SK-N-MC (cell line): ENCODE data around the gene GPR25.

Source experiments
- EZH2 ChIP-seq: fragments of 200-600 bp; sonication (generic); IDR thresholded peaks from one replicate; pipeline ENCODE4 v1.6.1; 2017; ENCODE audit warnings: antibody characterized with exemption
- FOXP2 ChIP-seq: optimal IDR thresholded peaks from 2 replicates; pipeline ENCODE3; 2011; ENCODE audit warnings: mild to moderate bottlenecking, moderate library complexity; ENCODE audit not compliant: insufficient read depth; ENCODE audit errors: extremely low read length, control extremely low read depth
- POLR2AphosphoS5 ChIP-seq: IDR thresholded peaks from 2 replicates; pipeline ENCODE4 v1.6.1; 2012; ENCODE audit warnings: mild to moderate bottlenecking, low read depth, low read length, borderline replicate concordance

DNA sequence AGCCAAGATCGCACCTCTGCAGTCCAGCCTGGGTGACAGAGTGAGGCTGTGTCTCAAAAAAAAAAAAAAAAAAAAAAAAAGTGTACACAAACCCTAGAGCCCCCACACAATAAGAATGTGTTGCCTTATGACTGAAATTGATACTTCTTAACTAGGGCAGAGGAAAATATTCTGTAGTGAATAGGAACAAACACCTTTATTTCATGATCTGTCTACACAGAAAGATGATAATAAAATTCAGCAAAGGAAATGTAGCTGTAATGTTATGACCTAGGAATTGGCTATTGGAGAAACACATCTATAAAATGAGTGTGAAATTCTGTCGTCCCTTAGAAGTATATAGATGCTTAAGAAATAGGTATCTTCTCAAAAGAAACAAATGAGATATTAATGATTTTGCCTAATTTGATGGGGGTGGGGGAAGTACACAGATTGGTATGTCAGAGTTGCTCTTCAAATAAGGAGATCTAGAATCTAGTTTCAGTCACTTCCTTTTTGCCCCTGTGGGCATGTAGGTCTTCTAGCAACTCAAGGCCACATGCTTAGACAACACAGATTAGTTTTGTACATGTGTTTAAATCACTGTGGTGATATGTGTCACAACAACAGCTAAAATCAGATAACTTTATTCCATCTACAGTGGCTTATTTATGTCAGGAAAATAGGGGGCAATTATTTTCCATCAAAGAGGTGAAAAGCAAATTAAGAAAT, 10.7 kb upstream of the GPR25 start:
- TF ChIP-seq EZH2, result no peak
- no peak for TF ChIP-seq POLR2AphosphoS5
- no peak for TF ChIP-seq FOXP2
